Ovary (tissue), 3 donors: ENCODE data around the gene SREBF2.

Experiments used
- EP300 ChIP-seq: sonication (generic); formaldehyde crosslinking; IDR thresholded peaks from one replicate; pipeline ENCODE4 v1.6.1; 2017; ENCODE audit warnings: antibody characterized with exemption
- POLR2A ChIP-seq: fragments of 450-650 bp; IDR thresholded peaks from one replicate; pipeline ENCODE4 v1.6.1; 2017; ENCODE audit warnings: antibody characterized with exemption, mild to moderate bottlenecking, moderate library complexity
- TF ChIP-seq, protein P1 (sequence below), 3 donors: fragments of 450-650 bp in 2 of 3; fragments of 200-600 bp in 1 of 3; IDR thresholded peaks; one replicate each; pipeline versions ENCODE4 v1.5.1 to v1.8.0; 2016 to 2022; ENCODE audit warnings: antibody characterized with exemption in 3 of 3, mild to moderate bottlenecking in 1 of 3
- donor health status: DM: no; HTN: no; CAD: no.

DNA sequence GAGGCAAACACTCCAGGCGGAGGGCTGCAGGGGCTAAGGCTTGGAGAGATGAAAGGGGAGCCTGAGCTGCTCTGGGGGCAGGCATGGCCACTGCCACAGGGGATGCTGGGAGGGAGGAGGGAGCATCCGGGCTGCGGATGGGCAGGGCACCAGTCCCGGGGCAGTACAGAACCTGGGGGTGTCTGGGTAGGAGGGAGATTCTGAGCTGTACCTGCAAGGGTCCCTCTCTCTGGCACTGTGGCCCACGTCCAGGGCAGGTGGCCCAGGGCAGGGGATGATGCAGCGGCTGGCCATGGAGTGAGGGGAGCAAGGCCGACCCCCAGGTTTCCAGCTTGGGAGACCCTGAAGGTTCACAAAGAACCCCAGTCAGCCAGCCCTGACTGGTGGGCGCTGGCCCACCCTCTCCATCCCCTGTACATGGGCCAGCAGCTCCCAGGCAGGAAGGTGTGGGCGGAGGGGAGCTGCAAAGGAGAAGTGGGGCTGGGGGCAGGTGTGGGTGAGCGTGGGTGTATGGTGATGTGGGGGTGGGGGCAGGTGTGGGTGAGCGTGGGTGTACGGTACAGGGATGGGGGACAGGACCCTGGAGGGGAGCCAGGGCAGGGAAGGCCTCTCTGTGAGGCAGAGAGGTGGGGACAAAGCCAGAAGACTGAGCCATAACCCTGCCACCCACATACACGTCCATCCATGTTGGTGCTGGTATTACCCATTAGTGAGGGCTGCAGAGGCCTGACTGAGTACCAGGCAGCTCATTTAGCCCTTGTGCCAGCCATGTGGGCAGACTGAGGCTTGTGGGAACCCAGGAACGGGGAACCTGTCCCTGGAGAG is 95.9 kb downstream of the SREBF2 start:
- TF ChIP-seq, protein P1, sequence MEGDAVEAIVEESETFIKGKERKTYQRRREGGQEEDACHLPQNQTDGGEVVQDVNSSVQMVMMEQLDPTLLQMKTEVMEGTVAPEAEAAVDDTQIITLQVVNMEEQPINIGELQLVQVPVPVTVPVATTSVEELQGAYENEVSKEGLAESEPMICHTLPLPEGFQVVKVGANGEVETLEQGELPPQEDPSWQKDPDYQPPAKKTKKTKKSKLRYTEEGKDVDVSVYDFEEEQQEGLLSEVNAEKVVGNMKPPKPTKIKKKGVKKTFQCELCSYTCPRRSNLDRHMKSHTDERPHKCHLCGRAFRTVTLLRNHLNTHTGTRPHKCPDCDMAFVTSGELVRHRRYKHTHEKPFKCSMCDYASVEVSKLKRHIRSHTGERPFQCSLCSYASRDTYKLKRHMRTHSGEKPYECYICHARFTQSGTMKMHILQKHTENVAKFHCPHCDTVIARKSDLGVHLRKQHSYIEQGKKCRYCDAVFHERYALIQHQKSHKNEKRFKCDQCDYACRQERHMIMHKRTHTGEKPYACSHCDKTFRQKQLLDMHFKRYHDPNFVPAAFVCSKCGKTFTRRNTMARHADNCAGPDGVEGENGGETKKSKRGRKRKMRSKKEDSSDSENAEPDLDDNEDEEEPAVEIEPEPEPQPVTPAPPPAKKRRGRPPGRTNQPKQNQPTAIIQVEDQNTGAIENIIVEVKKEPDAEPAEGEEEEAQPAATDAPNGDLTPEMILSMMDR (IDR thresholded peaks at IDR 0.05) = no peak
- no peak for TF ChIP-seq POLR2A
- TF ChIP-seq EP300 = no peak
